Panc1 (cell line): ENCODE measurements around the gene TUB.

ENCODE experiments used
- POLR2AphosphoS5 ChIP-seq: IDR thresholded peaks from 2 replicates; pipeline ENCODE4 v1.6.1; 2012; ENCODE audit warnings: mild to moderate bottlenecking, low read depth, low read length, moderate library complexity
- SIN3A ChIP-seq: IDR thresholded peaks from 2 replicates; pipeline ENCODE4 v1.6.1; 2012; ENCODE audit warnings: low read depth, mild to moderate bottlenecking, low read length, moderate library complexity, borderline replicate concordance; ENCODE audit not compliant: insufficient read depth
- TCF7L2 ChIP-seq: IDR thresholded peaks from 2 replicates; pipeline ENCODE4 v1.6.1; 2011; ENCODE audit warnings: mild to moderate bottlenecking, low read depth, low read length, inconsistent platforms
- TF ChIP-seq, protein P1 (sequence below): fragments of 450-650 bp; IDR thresholded peaks from 2 replicates; pipeline ENCODE4 v1.5.1; 2017; ENCODE audit warnings: mild to moderate bottlenecking
- TF ChIP-seq, protein P2 (sequence below), 2 experiments: IDR thresholded peaks; 2 replicates each; pipeline ENCODE4 v1.6.1; 2011 to 2012; ENCODE audit warnings: low read depth in 2 of 2, control low read depth in 1 of 2, low read length in 1 of 2, mild to moderate bottlenecking in 1 of 2, moderate library complexity in 1 of 2; ENCODE audit not compliant: insufficient read depth in 1 of 2

GRCh38 chr11:8122173-8122764 is 41.3 kb downstream of the TUB start:
- TF ChIP-seq, protein P1, sequence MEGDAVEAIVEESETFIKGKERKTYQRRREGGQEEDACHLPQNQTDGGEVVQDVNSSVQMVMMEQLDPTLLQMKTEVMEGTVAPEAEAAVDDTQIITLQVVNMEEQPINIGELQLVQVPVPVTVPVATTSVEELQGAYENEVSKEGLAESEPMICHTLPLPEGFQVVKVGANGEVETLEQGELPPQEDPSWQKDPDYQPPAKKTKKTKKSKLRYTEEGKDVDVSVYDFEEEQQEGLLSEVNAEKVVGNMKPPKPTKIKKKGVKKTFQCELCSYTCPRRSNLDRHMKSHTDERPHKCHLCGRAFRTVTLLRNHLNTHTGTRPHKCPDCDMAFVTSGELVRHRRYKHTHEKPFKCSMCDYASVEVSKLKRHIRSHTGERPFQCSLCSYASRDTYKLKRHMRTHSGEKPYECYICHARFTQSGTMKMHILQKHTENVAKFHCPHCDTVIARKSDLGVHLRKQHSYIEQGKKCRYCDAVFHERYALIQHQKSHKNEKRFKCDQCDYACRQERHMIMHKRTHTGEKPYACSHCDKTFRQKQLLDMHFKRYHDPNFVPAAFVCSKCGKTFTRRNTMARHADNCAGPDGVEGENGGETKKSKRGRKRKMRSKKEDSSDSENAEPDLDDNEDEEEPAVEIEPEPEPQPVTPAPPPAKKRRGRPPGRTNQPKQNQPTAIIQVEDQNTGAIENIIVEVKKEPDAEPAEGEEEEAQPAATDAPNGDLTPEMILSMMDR: no peak
- TF ChIP-seq POLR2AphosphoS5 (no peak), TCF7L2 (no peak), SIN3A (no peak)
- TF ChIP-seq, protein P2, sequence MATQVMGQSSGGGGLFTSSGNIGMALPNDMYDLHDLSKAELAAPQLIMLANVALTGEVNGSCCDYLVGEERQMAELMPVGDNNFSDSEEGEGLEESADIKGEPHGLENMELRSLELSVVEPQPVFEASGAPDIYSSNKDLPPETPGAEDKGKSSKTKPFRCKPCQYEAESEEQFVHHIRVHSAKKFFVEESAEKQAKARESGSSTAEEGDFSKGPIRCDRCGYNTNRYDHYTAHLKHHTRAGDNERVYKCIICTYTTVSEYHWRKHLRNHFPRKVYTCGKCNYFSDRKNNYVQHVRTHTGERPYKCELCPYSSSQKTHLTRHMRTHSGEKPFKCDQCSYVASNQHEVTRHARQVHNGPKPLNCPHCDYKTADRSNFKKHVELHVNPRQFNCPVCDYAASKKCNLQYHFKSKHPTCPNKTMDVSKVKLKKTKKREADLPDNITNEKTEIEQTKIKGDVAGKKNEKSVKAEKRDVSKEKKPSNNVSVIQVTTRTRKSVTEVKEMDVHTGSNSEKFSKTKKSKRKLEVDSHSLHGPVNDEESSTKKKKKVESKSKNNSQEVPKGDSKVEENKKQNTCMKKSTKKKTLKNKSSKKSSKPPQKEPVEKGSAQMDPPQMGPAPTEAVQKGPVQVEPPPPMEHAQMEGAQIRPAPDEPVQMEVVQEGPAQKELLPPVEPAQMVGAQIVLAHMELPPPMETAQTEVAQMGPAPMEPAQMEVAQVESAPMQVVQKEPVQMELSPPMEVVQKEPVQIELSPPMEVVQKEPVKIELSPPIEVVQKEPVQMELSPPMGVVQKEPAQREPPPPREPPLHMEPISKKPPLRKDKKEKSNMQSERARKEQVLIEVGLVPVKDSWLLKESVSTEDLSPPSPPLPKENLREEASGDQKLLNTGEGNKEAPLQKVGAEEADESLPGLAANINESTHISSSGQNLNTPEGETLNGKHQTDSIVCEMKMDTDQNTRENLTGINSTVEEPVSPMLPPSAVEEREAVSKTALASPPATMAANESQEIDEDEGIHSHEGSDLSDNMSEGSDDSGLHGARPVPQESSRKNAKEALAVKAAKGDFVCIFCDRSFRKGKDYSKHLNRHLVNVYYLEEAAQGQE (IDR thresholded peaks at IDR 0.05; ENCODE audit: insufficient read depth in 1 of 2, low read depth in 2 of 2, low read length in 1 of 2): no peak
